ENCODE measurements around the gene DGKG.

DNA sequence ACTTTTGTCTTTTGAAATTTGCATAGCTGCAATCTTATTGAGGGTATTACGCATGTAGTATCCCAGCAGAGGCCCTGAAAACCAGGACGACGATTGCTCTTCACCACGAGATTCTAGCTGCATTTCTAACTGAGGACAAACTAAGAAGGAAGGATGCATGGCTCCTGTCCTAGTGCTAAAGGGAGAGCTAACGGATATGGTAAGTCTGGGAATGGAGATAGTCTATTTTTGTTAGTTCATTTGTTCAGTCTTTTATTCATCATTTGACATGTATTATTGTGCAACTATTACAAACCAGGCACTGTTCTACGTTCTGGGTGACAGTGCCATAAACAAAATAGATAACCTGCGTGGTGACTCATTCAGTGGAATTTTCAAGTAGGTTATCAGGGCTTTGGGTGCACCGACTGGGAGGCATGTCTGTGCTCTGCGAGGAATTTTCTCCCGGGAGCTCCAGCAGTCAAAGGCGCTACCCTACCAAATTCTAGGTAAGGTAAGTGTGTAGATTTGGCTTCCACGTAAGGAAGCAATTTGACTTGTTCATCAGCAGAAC lies 201.3 kb downstream of the DGKG start:
- TF ChIP-seq, protein P1, sequence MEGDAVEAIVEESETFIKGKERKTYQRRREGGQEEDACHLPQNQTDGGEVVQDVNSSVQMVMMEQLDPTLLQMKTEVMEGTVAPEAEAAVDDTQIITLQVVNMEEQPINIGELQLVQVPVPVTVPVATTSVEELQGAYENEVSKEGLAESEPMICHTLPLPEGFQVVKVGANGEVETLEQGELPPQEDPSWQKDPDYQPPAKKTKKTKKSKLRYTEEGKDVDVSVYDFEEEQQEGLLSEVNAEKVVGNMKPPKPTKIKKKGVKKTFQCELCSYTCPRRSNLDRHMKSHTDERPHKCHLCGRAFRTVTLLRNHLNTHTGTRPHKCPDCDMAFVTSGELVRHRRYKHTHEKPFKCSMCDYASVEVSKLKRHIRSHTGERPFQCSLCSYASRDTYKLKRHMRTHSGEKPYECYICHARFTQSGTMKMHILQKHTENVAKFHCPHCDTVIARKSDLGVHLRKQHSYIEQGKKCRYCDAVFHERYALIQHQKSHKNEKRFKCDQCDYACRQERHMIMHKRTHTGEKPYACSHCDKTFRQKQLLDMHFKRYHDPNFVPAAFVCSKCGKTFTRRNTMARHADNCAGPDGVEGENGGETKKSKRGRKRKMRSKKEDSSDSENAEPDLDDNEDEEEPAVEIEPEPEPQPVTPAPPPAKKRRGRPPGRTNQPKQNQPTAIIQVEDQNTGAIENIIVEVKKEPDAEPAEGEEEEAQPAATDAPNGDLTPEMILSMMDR (IDR thresholded peaks at IDR 0.05) = no peak
- no peak for TF ChIP-seq POLR2A (IDR thresholded peaks at IDR 0.05)

All from testis (tissue), 2 donors.